22Rv1 (cell line): ENCODE data around the gene C10orf88.

Experiments
- H3K27ac ChIP-seq: fragments of 450-650 bp; 2 replicates; pipeline ENCODE4 v1.5.1; 2017
- CTCF ChIP-seq: fragments of 450-650 bp; IDR thresholded peaks from 2 replicates; pipeline ENCODE4 v1.5.1; 2017; ENCODE audit warnings: mild to moderate bottlenecking
- ZFX ChIP-seq: fragments of 450-650 bp; IDR thresholded peaks from 2 replicates; pipeline ENCODE4 v1.6.1; 2017; ENCODE audit warnings: antibody characterized with exemption, borderline replicate concordance

The C10orf88 gene

GRCh38 chr10:122995936-122996335, 41.9 kb upstream of the C10orf88 start:
- H3K27ac ChIP-seq = no peak overlapping the region
- no peak for TF ChIP-seq ZFX
- TF ChIP-seq CTCF = no peak

- no peak overlapping the region for H3K27ac ChIP-seq
- TF ChIP-seq ZFX = no peak
- TF ChIP-seq CTCF = no peak
Observed at GRCh38 chr10:122993797-122994336, 39.8 kb upstream of the C10orf88 start.

DNA sequence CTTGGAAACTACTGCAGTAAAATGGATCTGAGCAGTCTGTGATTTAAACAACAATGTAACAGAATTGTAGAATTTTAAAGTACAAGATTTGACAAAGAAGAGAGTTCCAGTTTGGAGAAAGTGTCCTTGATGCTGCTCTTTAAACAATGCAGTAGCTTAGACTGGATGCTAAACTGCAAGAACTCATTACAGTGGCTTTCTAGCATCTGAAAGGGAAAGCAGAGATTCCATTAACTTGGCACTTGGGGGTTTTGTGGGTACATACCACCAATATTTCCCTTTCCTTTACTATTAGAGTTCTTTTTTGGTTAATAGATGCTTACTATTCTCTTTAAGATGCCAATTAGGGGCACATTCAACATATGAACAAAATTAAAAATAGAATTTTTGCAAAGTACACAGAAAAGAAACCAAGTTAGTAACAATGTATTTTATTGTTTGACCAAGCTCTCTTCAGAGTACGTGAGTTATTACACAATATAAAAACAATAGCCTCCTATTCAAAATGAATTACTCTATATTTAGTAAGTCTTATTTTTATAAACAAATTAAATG, 38.1 kb upstream of the C10orf88 start:
- no peak for TF ChIP-seq ZFX
- TF ChIP-seq CTCF = no peak
- H3K27ac ChIP-seq = no peak overlapping the region

GRCh38 chr10:122990278-122990677, 36.3 kb upstream of the C10orf88 start:
- H3K27ac ChIP-seq = no peak overlapping the region
- no peak for TF ChIP-seq CTCF
- TF ChIP-seq ZFX = no peak

DNA sequence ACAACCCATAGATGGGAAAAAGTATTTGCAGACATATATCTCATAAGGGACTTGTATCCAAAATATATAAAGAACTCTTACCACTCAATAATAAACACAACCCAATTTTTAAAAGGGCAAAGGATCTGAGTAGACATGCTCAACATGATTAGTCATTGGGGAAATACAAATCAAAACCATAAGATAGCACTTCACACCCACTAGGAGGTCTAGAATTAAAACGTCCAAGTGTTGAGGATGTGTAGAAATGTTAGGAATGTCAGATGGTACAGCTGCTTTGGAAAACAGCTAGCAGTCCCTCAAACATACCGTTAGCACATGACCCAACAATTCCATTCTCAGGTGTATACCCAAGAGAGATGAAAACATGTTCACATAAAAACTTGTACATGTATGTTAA, 34.5 kb upstream of the C10orf88 start:
- no peak for TF ChIP-seq ZFX
- no peak for TF ChIP-seq CTCF

GRCh38 chr10:122986335-122986734, 32.3 kb upstream of the C10orf88 start:
- no peak overlapping the region for H3K27ac ChIP-seq
- TF ChIP-seq CTCF (no peak), ZFX (no peak)

More for the DNA sequence above, 34.5 kb upstream of the C10orf88 start:
- no peak overlapping the region for H3K27ac ChIP-seq

- no peak overlapping the region for H3K27ac ChIP-seq
- TF ChIP-seq CTCF (no peak), ZFX (no peak)
Observed at GRCh38 chr10:122984708-122985107, 30.7 kb upstream of the C10orf88 start.
